Measurements from ENCODE around the gene APCDD1.
"Not testable (repeated sequence)": the region's sequence is repeated elsewhere in the genome, so short reads cannot be mapped to it uniquely, and the experiment has no call there.

The APCDD1 gene

GRCh38 chr18:10495936-10496335 lies 41.5 kb downstream of the APCDD1 start:
- no peak for DNase-seq (ENCODE audit: low read depth)
- TF ChIP-seq CTCF (IDR thresholded peaks at IDR 0.05; ENCODE audit: low read length, missing control alignments), result no peak
- no peak overlapping the region for H3K4me3 ChIP-seq (replicated peaks; ENCODE audit: low read depth, low read length)

- TF ChIP-seq CTCF (IDR thresholded peaks at IDR 0.05; ENCODE audit: low read length, missing control alignments), result no peak
- H3K4me3 ChIP-seq (replicated peaks; ENCODE audit: low read depth, low read length), result no peak overlapping the region
- peak; percentile 39 for DNase-seq (ENCODE audit: low read depth)
These were observed 42.8 kb downstream of the APCDD1 start for GRCh38 chr18:10497206-10497749.

- no peak overlapping the region for H3K4me3 ChIP-seq (replicated peaks; ENCODE audit: low read depth, low read length)
- DNase-seq (ENCODE audit: low read depth), result no peak
- TF ChIP-seq CTCF (IDR thresholded peaks at IDR 0.05; ENCODE audit: low read length, missing control alignments), result no peak
These were observed 44.8 kb downstream of the APCDD1 start for GRCh38 chr18:10499230-10499629.

- no peak for DNase-seq (ENCODE audit: low read depth)
- H3K4me3 ChIP-seq (replicated peaks; ENCODE audit: low read depth, low read length), result no peak overlapping the region
- no peak for TF ChIP-seq CTCF (IDR thresholded peaks at IDR 0.05; ENCODE audit: low read length, missing control alignments)
These were observed 45.6 kb downstream of the APCDD1 start for GRCh38 chr18:10500038-10500437.

- TF ChIP-seq CTCF (IDR thresholded peaks at IDR 0.05; ENCODE audit: low read length, missing control alignments), result no peak
- DNase-seq (ENCODE audit: low read depth), result no peak
- no peak overlapping the region for H3K4me3 ChIP-seq (replicated peaks; ENCODE audit: low read depth, low read length)
These were observed 50.3 kb downstream of the APCDD1 start for GRCh38 chr18:10504723-10505122.

GRCh38 chr18:10505892-10506291 lies 51.5 kb downstream of the APCDD1 start:
- DNase-seq (ENCODE audit: low read depth); H3K4me3 ChIP-seq (replicated peaks; ENCODE audit: low read depth, low read length): not testable (repeated sequence)

GRCh38 chr18:10508591-10508990 lies 54.2 kb downstream of the APCDD1 start:
- peak; percentile 21 for DNase-seq (ENCODE audit: low read depth)
- no peak overlapping the region for H3K4me3 ChIP-seq (replicated peaks; ENCODE audit: low read depth, low read length)

More at GRCh38 chr18:10508591-10508990, 54.2 kb downstream of the APCDD1 start:
- TF ChIP-seq CTCF (IDR thresholded peaks at IDR 0.05; ENCODE audit: low read length, missing control alignments), result no peak

Measured in fibroblast of pulmonary artery (primary cell).